H1 (cell line): ENCODE data around the gene ZAP70. TPM values are rescaled to one million over a fixed set of nuclear protein-coding genes. Genes with fewer than 3 reads are reported as not detected.

Source experiments
- CTCF ChIA-PET: fragments of 300-600 bp; sonication (Branson Sonifier 250); formaldehyde crosslinking; loops from one replicate; lab custom pipeline; 2021; ENCODE audit not compliant: partially characterized antibody; lab: Charles Lee
- POLR2A ChIA-PET: fragments of 300-600 bp; sonication (Branson Sonifier 250); formaldehyde crosslinking; loops from one replicate; lab custom pipeline; 2021; ENCODE audit warnings: inconsistent platforms; ENCODE audit not compliant: partially characterized antibody; lab: Charles Lee
- DNase-seq, 2 experiments: peaks; one replicate each; pipeline versions ENCODE4 v3.0.0 to v3.0.0-alpha.2; 2010 to 2022; ENCODE audit warnings: low spot score in 2 of 2, low read depth in 1 of 2, mixed read lengths in 1 of 2
- FAIRE-seq: peaks from 2 replicates; lab custom pipeline; 2011; peaks lifted over from hg19 to GRCh38; lab: Jason Lieb, UNC
- H2AFZ ChIP-seq: 2 replicates; pipeline ENCODE4 v1.8.1; 2012; ENCODE audit warnings: low read length, inconsistent platforms
- H2AK5ac ChIP-seq: 2 replicates; pipeline ENCODE4 v1.6.1; 2013; ENCODE audit warnings: low read depth, low read length
- H2BK120ac ChIP-seq: replicated peaks from 2 replicates; pipeline ENCODE3; 2013; ENCODE audit warnings: low read depth, low read length, inconsistent platforms
- H2BK12ac ChIP-seq: 2 replicates; pipeline ENCODE4 v1.6.1; 2013; ENCODE audit warnings: low read depth, low read length
- H2BK15ac ChIP-seq: 2 replicates; pipeline ENCODE4 v1.6.1; 2013; ENCODE audit warnings: low read length
- H2BK20ac ChIP-seq: 2 replicates; pipeline ENCODE4 v1.6.1; 2013; ENCODE audit warnings: low read length
- H2BK5ac ChIP-seq: 2 replicates; pipeline ENCODE4 v1.6.1; 2013; ENCODE audit warnings: low read depth, low read length
- H3K14ac ChIP-seq: 2 replicates; pipeline ENCODE4 v1.6.1; 2013; ENCODE audit warnings: inconsistent platforms; ENCODE audit not compliant: insufficient read length
- H3K18ac ChIP-seq: 2 replicates; pipeline ENCODE4 v1.6.1; 2013; ENCODE audit warnings: low read length; ENCODE audit errors: extremely low read depth
- H3K23ac ChIP-seq: 2 replicates; pipeline ENCODE4 v1.6.1; 2013; ENCODE audit warnings: inconsistent platforms; ENCODE audit not compliant: insufficient read length
- H3K23me2 ChIP-seq: 2 replicates; pipeline ENCODE4 v1.6.1; 2013; ENCODE audit warnings: low read depth, low read length
- H3K27ac ChIP-seq: 2 replicates; pipeline ENCODE4 v1.6.1; 2011; ENCODE audit warnings: low read depth, low read length, inconsistent platforms
- H3K27me3 ChIP-seq, 4 experiments: replicated peaks in 1 of 4; 1 replicate in 1 of 4; 2 replicates in 3 of 4; pipeline versions ENCODE4 v1.6.1 to v1.8.1; 2011 to 2013; ENCODE audit warnings: low read length in 3 of 4, mild to moderate bottlenecking in 3 of 4, inconsistent platforms in 2 of 4, mixed read lengths in 2 of 4, moderate library complexity in 1 of 4; ENCODE audit not compliant: control insufficient read depth in 3 of 4, insufficient read depth in 3 of 4; ENCODE audit errors: extremely low read depth in 1 of 4
- H3K36me3 ChIP-seq, 4 experiments: 2 replicates each; pipeline versions ENCODE4 v1.6.1 to v1.8.1; 2011 to 2013; ENCODE audit warnings: mild to moderate bottlenecking in 4 of 4, low read length in 3 of 4, moderate library complexity in 2 of 4, control low read depth in 1 of 4, inconsistent platforms in 1 of 4; ENCODE audit not compliant: insufficient read depth in 4 of 4, control insufficient read depth in 2 of 4
- H3K4ac ChIP-seq: replicated peaks from 2 replicates; pipeline ENCODE3; 2013; ENCODE audit warnings: low read length, low read depth, mixed read lengths, inconsistent platforms; ENCODE audit not compliant: insufficient read length
- H3K4me1 ChIP-seq, 4 experiments: replicated peaks in 1 of 4; 1 replicate in 1 of 4; 2 replicates in 3 of 4; pipeline versions ENCODE4 v1.6.1 to v1.8.1; 2011 to 2013; ENCODE audit warnings: low read length in 3 of 4, inconsistent platforms in 2 of 4, mixed read lengths in 1 of 4; ENCODE audit not compliant: insufficient read depth in 4 of 4, control insufficient read depth in 3 of 4
- H3K4me2 ChIP-seq, 2 experiments: 2 replicates each; pipeline versions ENCODE4 v1.6.1 to v1.8.1; 2011 to 2013; ENCODE audit warnings: low read depth in 2 of 2, low read length in 2 of 2, control low read depth in 1 of 2, inconsistent platforms in 1 of 2, mild to moderate bottlenecking in 1 of 2; ENCODE audit not compliant: insufficient read depth in 1 of 2
- H3K4me3 ChIP-seq, 4 experiments: fragments of 200-600, 300-600 bp in 1 of 4; sonication (generic), shearing (Covaris generic), sonication (Bioruptor Twin) in 1 of 4; 2 replicates each; pipeline versions ENCODE4 v1.5.1 to v1.8.1; 2011 to 2016; ENCODE audit warnings: low read length in 4 of 4, low read depth in 3 of 4, control low read depth in 2 of 4, inconsistent platforms in 2 of 4, mild to moderate bottlenecking in 2 of 4, mixed read lengths in 1 of 4, moderate library complexity in 1 of 4; ENCODE audit not compliant: insufficient read depth in 2 of 4; ENCODE audit errors: extremely low read depth in 1 of 4
- H3K56ac ChIP-seq: replicated peaks from 2 replicates; pipeline ENCODE3; 2013; ENCODE audit warnings: low read depth, mild to moderate bottlenecking, mixed read lengths, low read length, inconsistent platforms; ENCODE audit not compliant: insufficient read length
- H3K79me1 ChIP-seq: 2 replicates; pipeline ENCODE4 v1.6.1; 2013; ENCODE audit warnings: low read depth, low read length, control low read depth
- H3K79me2 ChIP-seq, 2 experiments: 2 replicates each; pipeline versions ENCODE4 v1.6.1 to v1.8.1; 2012 to 2013; ENCODE audit warnings: low read length in 2 of 2, mild to moderate bottlenecking in 2 of 2, inconsistent platforms in 1 of 2; ENCODE audit not compliant: insufficient read depth in 2 of 2, control insufficient read depth in 1 of 2
- H3K9ac ChIP-seq, 4 experiments: replicated peaks in 1 of 4; 1 replicate in 1 of 4; 2 replicates in 3 of 4; pipeline versions ENCODE4 v1.6.1 to v1.8.1; 2011 to 2013; ENCODE audit warnings: low read depth in 3 of 4, low read length in 3 of 4, control low read depth in 2 of 4, mild to moderate bottlenecking in 2 of 4, moderate library complexity in 2 of 4, inconsistent platforms in 1 of 4; ENCODE audit errors: extremely low read depth in 1 of 4
- H3K9me3 ChIP-seq, 2 experiments: 2 replicates each; pipeline versions ENCODE4 v1.6.1 to v1.8.1; 2012 to 2013; ENCODE audit warnings: mild to moderate bottlenecking in 2 of 2, moderate library complexity in 2 of 2, control low read depth in 1 of 2, inconsistent platforms in 1 of 2, low read depth in 1 of 2, low read length in 1 of 2, mixed read lengths in 1 of 2; ENCODE audit not compliant: insufficient read depth in 2 of 2
- H4K20me1 ChIP-seq, 2 experiments: replicated peaks in 1 of 2; 2 replicates each; pipeline versions ENCODE3 to v1.8.1; 2011 to 2013; ENCODE audit warnings: inconsistent platforms in 2 of 2, low read length in 2 of 2, mild to moderate bottlenecking in 1 of 2; ENCODE audit not compliant: insufficient read depth in 2 of 2, control insufficient read depth in 1 of 2
- H4K5ac ChIP-seq: 2 replicates; pipeline ENCODE4 v1.6.1; 2013; ENCODE audit warnings: low read length, low read depth, mixed read lengths, inconsistent platforms; ENCODE audit not compliant: insufficient read length
- H4K8ac ChIP-seq: 2 replicates; pipeline ENCODE4 v1.8.0; 2013; ENCODE audit warnings: mild to moderate bottlenecking, moderate library complexity, low read length, inconsistent platforms; ENCODE audit not compliant: insufficient read depth; ENCODE audit errors: extremely low read depth
- H4K91ac ChIP-seq: replicated peaks from 2 replicates; pipeline ENCODE3; 2013; ENCODE audit warnings: low read length, mixed read lengths, inconsistent platforms; ENCODE audit not compliant: insufficient read length
- BRCA1 ChIP-seq: IDR thresholded peaks from 2 replicates; pipeline ENCODE4 v1.6.1; 2012; ENCODE audit warnings: low read depth, low read length, improper control_type of control experiment
- EZH2 ChIP-seq: fragments of 200-600 bp; sonication (generic); IDR thresholded peaks from 2 replicates; pipeline ENCODE4 v1.7.1; 2012; ENCODE audit warnings: low read depth, mild to moderate bottlenecking, moderate library complexity, low read length, inconsistent platforms; ENCODE audit not compliant: severe bottlenecking
- FOSL1 ChIP-seq: IDR thresholded peaks from 2 replicates; pipeline ENCODE4 v1.6.1; 2011; ENCODE audit warnings: mild to moderate bottlenecking, low read depth, low read length, moderate library complexity; ENCODE audit not compliant: insufficient read depth
- HDAC2 ChIP-seq, 2 experiments: fragments of 300-600 bp in 1 of 2; sonication (generic) in 1 of 2; IDR thresholded peaks; 2 replicates each; pipeline ENCODE4 v1.6.1; 2011 to 2012; ENCODE audit warnings: low read depth in 2 of 2, low read length in 2 of 2, mild to moderate bottlenecking in 2 of 2, moderate library complexity in 2 of 2, borderline replicate concordance in 1 of 2, inconsistent platforms in 1 of 2
- MAFK ChIP-seq: IDR thresholded peaks from 2 replicates; pipeline ENCODE4 v1.6.1; 2012; ENCODE audit warnings: low read depth, mild to moderate bottlenecking, improper control_type of control experiment, low read length
- POLR2A ChIP-seq, 2 experiments: IDR thresholded peaks; 1 replicate in 1 of 2; 2 replicates in 1 of 2; pipeline ENCODE4 v1.6.1; 2011; ENCODE audit warnings: low read depth in 2 of 2, low read length in 2 of 2, mild to moderate bottlenecking in 2 of 2; ENCODE audit errors: control extremely low read depth in 1 of 2
- RAD21 ChIP-seq, 2 experiments: IDR thresholded peaks in 1 of 2; conservative IDR thresholded peaks in 1 of 2; 2 replicates each; pipeline ENCODE4 v1.6.1; 2011; ENCODE audit warnings: low read depth in 2 of 2, low read length in 2 of 2, improper control_type of control experiment in 1 of 2, inconsistent platforms in 1 of 2, mild to moderate bottlenecking in 1 of 2, moderate library complexity in 1 of 2
- RBBP5 ChIP-seq: IDR thresholded peaks from 2 replicates; pipeline ENCODE4 v1.7.1; 2012; ENCODE audit warnings: low read depth, mild to moderate bottlenecking, inconsistent platforms, low read length, moderate library complexity, borderline replicate concordance
- RFX5 ChIP-seq: IDR thresholded peaks from 2 replicates; pipeline ENCODE4 v1.6.1; 2011; ENCODE audit warnings: low read depth, low read length, improper control_type of control experiment, borderline replicate concordance
- RNF2 ChIP-seq: fragments of 200-900, 300-1000 bp; sonication (generic); IDR thresholded peaks from 2 replicates; pipeline ENCODE4 v1.7.1; 2016; ENCODE audit warnings: borderline replicate concordance, low read depth, mild to moderate bottlenecking, antibody characterized with exemption, low read length; ENCODE audit not compliant: poor library complexity, severe bottlenecking; ENCODE audit errors: missing control alignments
- SIRT6 ChIP-seq: IDR thresholded peaks from one replicate; pipeline ENCODE4 v1.7.1; 2012; ENCODE audit warnings: low read length, inconsistent platforms
- TAF1 ChIP-seq: IDR thresholded peaks from 2 replicates; pipeline ENCODE4 v1.6.1; 2011; ENCODE audit warnings: mild to moderate bottlenecking, low read depth, low read length
- WGBS, 2 experiments: shearing (Covaris generic) in 1 of 2; methylation state at CpG; one replicate each; pipeline versions ENCODE4 v1.1.6 to v1.1.7; 2013 to 2015; ENCODE audit warnings: low lambda C conversion rate in 2 of 2, mixed read lengths in 2 of 2, inconsistent platforms in 1 of 2, low coverage in 1 of 2, missing lambda C conversion rate in 1 of 2; ENCODE audit not compliant: insufficient replicate concordance in 2 of 2, insufficient coverage in 1 of 2, insufficient read length in 1 of 2; ENCODE audit errors: extremely low coverage in 1 of 2, missing lambda C conversion rate in 1 of 2; 5-methylcytosine and 5-hydroxymethylcytosine counted together
- polyA plus RNA-seq, 7 experiments: library from polyadenylated mRNA; depleted of rRNA in 3 of 7; stranded (reverse) in 5 of 7; unstranded in 2 of 7; fragments of >200 nt in 5 of 7; fragments of 200-250 nt in 2 of 7; gene quantifications; 1 replicate in 5 of 7; 2 replicates in 1 of 7; 4 replicates in 1 of 7; pipeline versions ENCODE4 v1.2.1 to v1.2.3, GENCODE V29; 2011 to 2013; ENCODE audit warnings: missing spikeins in 2 of 7, mixed read lengths in 2 of 7
- total RNA-seq: library from RNA; stranded (reverse); fragmentation: NEBNext Ultra II Directional; extraction: Animal tissue kit (Norgen Biotek cat#: 25700); gene quantifications from 2 replicates; pipeline ENCODE4 v1.2.1, GENCODE V29; 2021

ZAP70 gene
- total and polyA plus RNA-seq, 2 of the 8 experiments (the other 6 are each of a cell fraction or from before 2014, with no cell fraction given), result 0.15 TPM; not detected in 1

DNA sequence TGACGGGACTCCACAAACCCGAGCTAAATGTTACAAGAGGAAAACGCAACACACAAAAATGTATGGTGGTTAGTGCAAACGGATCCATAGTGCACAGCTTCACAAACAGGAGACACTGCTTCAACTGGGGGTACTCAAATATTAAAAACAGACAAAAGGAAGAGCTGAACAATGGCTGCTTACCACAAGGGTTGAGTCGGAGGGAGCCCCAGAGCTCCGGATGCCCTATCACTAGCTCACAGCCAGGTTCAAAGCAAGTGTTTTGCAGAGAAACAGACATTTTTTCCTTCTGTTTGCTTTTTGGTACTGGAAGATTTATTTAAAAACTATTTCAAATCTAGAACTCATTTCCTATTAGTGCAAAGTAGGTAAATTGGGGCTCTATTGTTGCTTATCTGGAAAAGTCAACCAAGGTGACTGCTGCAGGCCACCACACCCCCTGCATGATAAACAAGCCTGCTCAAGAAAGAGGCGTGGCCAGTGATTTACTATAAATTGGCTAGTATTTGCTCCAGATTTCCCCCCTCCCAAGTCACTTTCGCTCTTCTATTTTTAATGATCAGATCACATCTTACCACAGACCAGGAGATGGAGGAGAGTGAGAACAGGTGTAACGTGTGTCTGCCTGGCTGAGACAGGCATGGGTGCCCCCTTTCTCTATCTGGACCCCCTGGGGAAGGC, 46.5 kb downstream of the ZAP70 start:
- Histone ChIP-seq H3K18ac (no peak overlapping the region), H3K36me3 (peaks cover 0 to 20% (median 6%) of the 10 kb centered on the region in 4 experiments; a peak in 5 of 8 replicates), H2AFZ (no peak overlapping the region), H3K4me1 (no peaks in the 10 kb centered on the region; a peak in 1 of 7 replicates), H4K20me1 (peaks cover 0 to 2% of the 10 kb centered on the region in 2 experiments), H3K9ac (no peak overlapping the region), H2BK5ac (no peak overlapping the region), H3K27ac (no peak overlapping the region), H2AK5ac (no peak overlapping the region), H3K23me2 (no peaks in the 10 kb centered on the region), H2BK120ac (no peak overlapping the region), H4K8ac (no peak overlapping the region), H2BK20ac (no peak overlapping the region), H4K5ac (no peak overlapping the region), H3K56ac (no peak overlapping the region), H2BK12ac (no peak overlapping the region), H3K9me3 (no peaks in the 10 kb centered on the region), H2BK15ac (no peak overlapping the region), H4K91ac (no peak overlapping the region), H3K79me2 (no peaks in the 10 kb centered on the region), H3K23ac (no peak overlapping the region), H3K4me3 (no peak overlapping the region), H3K27me3 (no peaks in the 10 kb centered on the region; a peak in 1 of 7 replicates), H3K4ac (no peak overlapping the region), H3K4me2 (no peak overlapping the region), H3K79me1 (no peaks in the 10 kb centered on the region; the same call in 1 of the 2 replicates), H3K14ac (no peak overlapping the region)
- FAIRE-seq (no peak), DNase-seq (no peak)
- ChIA-PET CTCF (interaction anchor here (1.0 to 1.9 kb wide), 3 partner anchors 14 to 60 kb away, joined by 3 to 7 read pairs (median 6); no protein-coding TSS in a partner anchor), POLR2A (no interaction called here)
- WGBS, 2 experiments, result 88% methylated on average over 9 of the region's 9 CpGs; no CpG with 5 or more reads in 1 of the 2 experiments
- TF ChIP-seq EZH2, result no peak
- no peak for TF ChIP-seq BRCA1
- no peak for TF ChIP-seq SIRT6
- no peak for TF ChIP-seq FOSL1
- no peak for TF ChIP-seq RFX5
- TF ChIP-seq HDAC2 (IDR thresholded peaks at IDR 0.05; ENCODE audit: borderline replicate concordance in 1 of 2, low read depth in 2 of 2, low read length in 2 of 2), result no peak
- no peak for TF ChIP-seq RNF2
- TF ChIP-seq RBBP5, result no peak
- TF ChIP-seq TAF1, result no peak
- no peak for TF ChIP-seq RAD21 (IDR thresholded peaks at IDR 0.05 in 1 of 2, conservative IDR thresholded peaks at IDR 0.05 in 1 of 2; ENCODE audit: low read depth in 2 of 2, low read length in 2 of 2)
- no peak for TF ChIP-seq POLR2A (IDR thresholded peaks at IDR 0.05; ENCODE audit: control extremely low read depth in 1 of 2, low read depth in 2 of 2, low read length in 2 of 2)
- TF ChIP-seq MAFK, result no peak
